Globus pallidus (tissue), 1 donor: ENCODE results near the gene TCEANC2.
"Not testable (repeated sequence)": the region's sequence is repeated elsewhere in the genome, so short reads cannot be mapped to it uniquely, and the experiment has no call there.

Source experiments
- DNase-seq: peaks from one replicate; pipeline ENCODE4 v3.0.0-alpha.2; 2015; ENCODE audit warnings: low spot score

TCEANC2 gene

GRCh38 chr1:54088385-54088784 lies 35.0 kb downstream of the TCEANC2 start:
- DNase-seq: no peak

GRCh38 chr1:54091666-54092065 lies 38.3 kb downstream of the TCEANC2 start:
- no peak for DNase-seq

- DNase-seq: no peak
These were observed 40.8 kb downstream of the TCEANC2 start for GRCh38 chr1:54094001-54094729.

GRCh38 chr1:54094730-54095105 lies 41.3 kb downstream of the TCEANC2 start:
- DNase-seq: not testable (repeated sequence)

GRCh38 chr1:54095546-54096226 lies 42.3 kb downstream of the TCEANC2 start:
- DNase-seq: no peak

GRCh38 chr1:54096227-54096876 lies 42.9 kb downstream of the TCEANC2 start:
- no peak for DNase-seq

GRCh38 chr1:54096877-54097240 lies 43.5 kb downstream of the TCEANC2 start:
- DNase-seq: no peak

GRCh38 chr1:54099061-54099610 lies 45.7 kb downstream of the TCEANC2 start:
- DNase-seq: no peak

- DNase-seq: no peak
These were observed 47.1 kb downstream of the TCEANC2 start for GRCh38 chr1:54100500-54100899.

- DNase-seq: no peak
These were observed 50.0 kb downstream of the TCEANC2 start for GRCh38 chr1:54103414-54103813.

GRCh38 chr1:54104613-54105012 lies 51.2 kb downstream of the TCEANC2 start:
- not testable (repeated sequence) for DNase-seq

- no peak for DNase-seq
These were observed 51.7 kb downstream of the TCEANC2 start for GRCh38 chr1:54105080-54105479.

GRCh38 chr1:54105736-54106269 lies 52.4 kb downstream of the TCEANC2 start:
- DNase-seq: no peak

GRCh38 chr1:54107131-54107530 lies 53.7 kb downstream of the TCEANC2 start:
- DNase-seq: no peak

GRCh38 chr1:54108156-54108555 lies 54.7 kb downstream of the TCEANC2 start:
- DNase-seq: no peak

- DNase-seq: no peak
These were observed 56.0 kb downstream of the TCEANC2 start for GRCh38 chr1:54109129-54110090.

GRCh38 chr1:54110996-54111395 lies 57.6 kb downstream of the TCEANC2 start:
- DNase-seq: no peak

- DNase-seq: no peak
These were observed 58.2 kb downstream of the TCEANC2 start for GRCh38 chr1:54111624-54112023.

GRCh38 chr1:54112027-54112426 lies 58.6 kb downstream of the TCEANC2 start:
- DNase-seq: no peak

- no peak for DNase-seq
These were observed 59.4 kb downstream of the TCEANC2 start for GRCh38 chr1:54112705-54113368.

GRCh38 chr1:54114001-54114400 lies 60.6 kb downstream of the TCEANC2 start:
- no peak for DNase-seq
